ENCODE measurements around the gene SELENOS.
"Not testable (repeated sequence)": the region's sequence is repeated elsewhere in the genome, so short reads cannot be mapped to it uniquely, and the experiment has no call there.

SELENOS gene

DNA sequence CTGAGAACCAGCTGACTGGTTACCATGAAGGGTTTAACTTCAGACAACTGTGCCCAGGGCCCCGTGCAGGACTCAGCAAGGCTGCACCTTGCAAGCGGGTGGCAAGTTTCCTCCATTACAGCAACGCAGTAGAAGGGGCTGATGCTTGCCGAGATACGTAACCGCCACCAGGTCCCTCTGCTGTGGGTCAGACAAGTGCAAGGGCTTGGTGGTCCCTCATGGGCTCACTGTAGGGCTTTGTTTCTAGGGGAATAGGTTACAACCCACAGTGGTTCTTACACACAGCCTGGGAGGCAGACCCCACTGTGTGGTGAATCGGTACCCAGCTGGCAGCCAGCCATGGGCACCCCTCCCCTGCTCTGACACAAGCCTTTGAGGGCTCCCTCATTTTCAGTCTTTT, 33.2 kb upstream of the SELENOS start:
- in situ Hi-C loops (cut with HindIII; ENCODE audit: low sequenced_read_pairs), result loop anchor here (10.0 kb wide), 1 partner anchor 354 kb away; no protein-coding TSS in a partner anchor

DNA sequence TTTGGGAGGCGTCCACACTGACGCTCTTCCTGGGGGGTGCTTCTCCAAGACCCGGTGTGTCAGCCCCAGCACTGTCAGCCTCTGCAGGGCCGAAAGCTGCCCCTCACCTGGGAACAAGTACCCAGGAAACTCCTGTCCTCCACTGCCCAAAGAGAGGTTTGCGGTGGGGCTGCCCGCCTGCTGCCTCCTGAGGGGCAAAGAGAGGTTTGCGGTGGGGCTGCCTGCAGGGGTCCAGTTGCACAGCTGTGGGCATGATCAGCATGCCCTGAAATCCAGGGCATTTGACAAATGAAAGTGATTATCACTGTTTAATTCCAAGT, 32.8 kb upstream of the SELENOS start:
- in situ Hi-C loops (cut with HindIII; ENCODE audit: low sequenced_read_pairs), result loop anchor here (10.0 kb wide), 1 partner anchor 355 kb away; no protein-coding TSS in a partner anchor

DNA sequence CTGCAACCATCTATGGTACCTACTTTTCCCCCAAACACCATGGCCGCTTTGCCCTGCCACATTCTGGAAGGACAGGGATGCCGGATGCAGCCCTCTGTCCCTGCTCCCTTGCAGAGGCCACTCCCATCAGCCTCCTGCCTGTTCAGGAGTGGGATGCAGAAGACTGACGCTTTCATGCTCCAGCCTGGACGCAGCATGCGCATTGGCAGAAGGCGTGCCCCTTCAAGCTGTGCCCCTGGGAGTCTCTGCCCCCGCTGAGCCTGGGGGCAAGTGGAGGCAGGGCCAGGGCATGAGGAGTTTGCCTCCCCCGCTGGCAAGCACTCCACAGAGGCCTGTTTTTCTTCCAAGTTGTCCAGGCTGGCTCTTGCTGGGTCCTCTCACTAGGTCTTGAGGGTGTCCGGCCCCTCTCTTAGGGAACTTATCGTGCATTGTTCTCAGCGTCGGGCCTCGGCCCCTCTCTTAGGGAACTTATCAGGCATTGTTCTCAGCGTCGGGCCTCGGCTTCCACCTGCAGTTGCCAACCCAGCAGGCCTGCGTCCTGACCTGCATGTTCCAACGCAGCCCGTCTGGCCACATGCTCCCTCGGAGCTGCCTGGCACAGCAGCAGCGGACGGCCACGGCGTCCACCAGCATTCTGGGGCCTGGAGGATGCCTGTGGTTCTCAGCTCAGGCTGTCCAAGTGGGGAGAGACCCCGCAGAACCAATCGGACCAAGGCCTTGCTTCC, 32.3 kb upstream of the SELENOS start:
- in situ Hi-C loops (cut with HindIII; ENCODE audit: low sequenced_read_pairs), result loop anchor here (10.0 kb wide), 1 partner anchor 355 kb away; no protein-coding TSS in a partner anchor

DNA sequence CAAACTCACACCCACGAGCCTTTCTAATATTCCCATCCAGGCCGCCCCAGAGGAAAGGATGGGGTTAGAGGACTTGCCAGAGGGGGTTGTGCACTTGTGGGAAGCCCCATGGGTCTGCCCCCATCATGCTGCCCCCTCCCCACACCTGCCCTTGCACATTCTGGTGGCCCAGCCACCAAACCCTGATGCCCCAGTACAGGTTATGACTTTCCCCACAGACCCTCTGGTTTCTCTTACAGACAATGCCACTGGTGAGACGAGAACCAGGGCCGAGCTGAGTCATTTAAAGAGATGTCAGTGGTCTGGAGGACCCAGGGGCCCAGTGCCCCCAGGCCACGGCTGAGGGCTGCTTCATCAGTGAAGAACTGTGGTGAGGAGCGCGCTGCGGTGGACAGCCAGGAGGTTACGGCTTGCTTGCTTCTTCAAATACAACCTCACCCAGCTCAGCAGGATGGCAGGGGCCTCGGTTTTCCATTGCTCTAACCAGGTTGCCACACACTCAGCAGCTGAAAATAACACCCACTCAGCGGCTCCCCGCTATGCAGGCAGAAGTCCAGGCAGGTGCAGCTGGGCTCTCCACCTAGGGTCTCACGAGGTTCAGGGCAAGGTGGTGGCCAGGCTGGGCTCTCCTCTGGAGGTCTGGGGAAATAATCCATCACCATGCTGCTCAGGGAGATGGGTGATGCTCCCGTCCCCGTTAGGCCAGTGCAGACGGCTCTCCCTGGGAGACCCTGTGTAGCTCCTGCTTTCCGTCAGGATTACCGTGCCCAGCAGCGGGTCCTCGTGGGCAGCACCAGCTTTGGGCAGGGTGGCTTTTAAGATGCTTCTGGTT, 31.5 kb upstream of the SELENOS start:
- in situ Hi-C loops (cut with HindIII; ENCODE audit: low sequenced_read_pairs), result no loop called here

DNA sequence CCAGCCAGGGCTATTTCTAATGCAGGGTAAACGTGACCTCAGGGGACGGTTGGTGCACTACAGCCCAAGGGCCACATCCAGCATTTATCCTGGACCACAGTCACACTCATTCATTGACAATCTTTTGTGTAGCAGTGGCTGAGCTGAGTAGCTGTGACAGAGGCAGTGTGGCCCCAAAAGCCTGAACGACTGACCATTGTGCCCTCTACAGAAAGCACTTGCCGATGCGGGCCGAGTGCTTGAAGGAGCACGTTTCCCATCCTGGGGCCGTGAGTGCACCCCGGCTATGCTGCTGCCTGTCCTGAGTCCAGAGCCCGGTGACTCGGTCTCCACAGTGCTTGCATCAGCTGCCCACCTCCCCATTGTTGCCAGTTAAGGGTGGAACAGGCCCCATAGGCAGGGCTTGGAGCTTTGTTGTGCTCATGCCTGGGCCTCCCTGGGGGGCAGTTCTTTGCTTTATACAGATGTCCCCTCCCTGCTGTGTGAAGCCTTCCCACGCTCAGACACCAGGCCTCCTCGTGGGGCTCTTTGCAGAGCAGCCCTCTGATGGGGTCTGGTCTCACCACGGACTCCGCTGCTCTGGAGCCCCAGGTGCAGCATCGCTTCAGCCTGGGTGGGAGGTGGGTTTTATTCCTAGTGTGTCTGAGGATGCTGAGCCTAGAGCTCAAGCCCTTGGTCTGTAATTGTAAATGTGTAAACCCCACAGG, 30.8 kb upstream of the SELENOS start:
- in situ Hi-C loops (cut with HindIII; ENCODE audit: low sequenced_read_pairs), result no loop called here

DNA sequence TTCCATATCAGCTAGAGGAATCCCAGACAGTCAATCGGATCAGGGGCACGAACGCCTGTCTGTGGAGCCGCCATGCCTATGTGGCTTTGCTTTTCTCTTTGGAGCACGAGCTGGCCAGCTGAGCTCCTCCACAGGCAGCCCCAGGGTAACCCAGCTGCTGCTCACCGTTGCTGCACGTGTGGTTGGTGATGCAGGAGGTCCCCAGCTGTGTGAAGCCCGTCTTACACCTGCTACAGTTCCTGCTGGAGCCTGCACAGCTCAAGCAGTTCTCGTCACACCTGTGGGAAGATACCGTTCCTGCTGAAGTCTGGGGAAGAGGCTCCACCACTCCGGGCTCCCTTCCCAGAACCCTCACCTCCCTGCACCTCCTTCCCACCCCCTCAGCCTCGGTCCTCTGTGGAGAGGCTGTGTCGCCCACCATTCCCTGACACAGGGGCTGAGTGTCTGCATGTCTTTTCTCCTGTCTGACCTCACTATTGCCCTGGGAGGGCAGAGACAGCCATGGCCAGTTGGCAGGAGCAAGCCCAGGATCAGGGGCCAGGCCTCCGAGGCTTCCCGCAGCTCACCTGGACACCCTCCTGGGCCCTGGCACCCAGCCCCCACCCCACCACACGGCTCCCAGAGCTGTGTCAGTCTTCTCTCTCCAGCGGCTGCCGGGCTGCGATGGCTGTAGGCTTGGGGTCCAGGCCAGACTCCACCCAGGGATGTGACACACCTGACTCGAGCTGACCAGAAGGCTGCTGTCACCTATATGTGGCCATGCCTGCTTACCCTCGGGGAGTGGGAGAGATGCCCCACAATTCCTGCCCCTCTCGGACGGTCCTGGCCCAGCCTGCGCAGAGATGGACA, 30.0 kb upstream of the SELENOS start:
- in situ Hi-C loops (cut with HindIII; ENCODE audit: low sequenced_read_pairs), result no loop called here

DNA sequence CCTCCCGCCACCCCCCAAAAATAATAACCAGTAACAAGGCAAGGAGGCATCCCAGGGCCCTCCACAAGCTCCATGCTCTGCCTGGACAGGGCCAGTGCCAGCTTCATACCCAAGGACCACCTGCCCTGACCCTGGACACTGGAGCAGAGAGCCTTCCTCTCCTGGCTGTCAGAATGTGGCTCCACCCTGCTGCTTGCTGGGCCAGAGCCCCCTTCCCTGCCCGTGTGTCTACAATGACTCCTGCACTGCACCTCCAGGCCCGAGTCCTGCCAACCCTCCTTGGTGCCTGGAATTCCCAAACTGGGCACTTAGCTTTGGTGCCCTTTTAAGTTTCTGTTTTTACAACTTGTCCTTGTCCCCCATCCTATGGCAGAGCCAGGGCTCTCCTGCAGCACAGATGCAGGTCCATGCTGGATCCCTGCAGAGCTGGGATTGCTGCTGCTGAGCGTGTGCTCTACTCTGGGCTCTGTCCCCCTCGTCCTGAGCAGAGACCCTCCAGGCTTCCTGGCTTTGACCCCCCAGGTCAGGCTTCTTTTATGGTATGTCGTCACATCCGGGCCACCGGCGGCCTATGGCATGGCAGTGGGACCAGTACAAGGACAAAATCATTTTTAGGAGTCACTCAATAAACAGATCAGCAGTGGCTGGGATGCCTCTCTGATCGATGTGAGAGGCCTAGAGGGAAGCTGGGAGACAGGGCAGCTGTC, 29.2 kb upstream of the SELENOS start:
- in situ Hi-C loops (cut with HindIII; ENCODE audit: low sequenced_read_pairs), result no loop called here

DNA sequence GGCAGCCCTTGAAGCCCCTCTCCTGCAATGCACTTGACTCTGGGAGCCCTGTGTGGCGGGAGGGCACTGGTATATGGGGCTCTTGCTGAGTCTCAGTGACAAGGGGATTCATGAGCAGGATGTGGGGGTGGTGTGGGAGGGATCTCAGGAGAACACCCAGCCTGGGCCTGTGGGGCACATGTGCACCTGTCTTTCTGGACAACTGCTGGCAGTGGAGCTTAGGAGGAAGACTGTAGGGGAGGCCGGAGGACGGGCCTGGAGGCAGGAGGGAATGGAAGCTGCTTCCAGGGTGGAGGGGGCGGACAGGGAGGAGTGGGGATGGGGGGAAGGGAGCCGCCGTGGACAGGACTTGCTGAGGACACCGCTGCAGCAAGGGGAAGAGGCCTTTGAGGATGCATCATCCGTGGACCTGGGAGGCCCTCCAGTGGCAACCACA, 28.6 kb upstream of the SELENOS start:
- in situ Hi-C loops (cut with HindIII; ENCODE audit: low sequenced_read_pairs), result no loop called here

DNA sequence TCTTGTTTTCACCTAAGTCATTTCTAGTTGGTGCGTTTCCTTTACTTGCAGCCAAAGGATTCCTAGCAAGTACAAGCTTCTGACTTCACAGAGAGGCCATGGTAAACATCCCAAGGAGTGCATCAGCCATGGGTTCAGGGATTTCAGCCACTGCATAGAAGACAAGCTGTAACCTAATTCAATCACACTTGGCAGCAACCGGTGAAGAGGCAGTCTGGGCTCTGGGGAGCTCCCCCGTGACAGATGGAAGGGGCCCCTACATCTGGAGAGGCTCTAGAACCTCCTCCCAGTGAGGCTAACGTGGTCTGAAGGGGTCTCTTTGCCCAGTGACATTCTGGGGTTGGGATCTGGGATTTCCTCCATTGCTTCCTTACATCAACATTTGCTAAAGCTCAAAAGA, 26.1 kb upstream of the SELENOS start:
- in situ Hi-C loops (cut with HindIII; ENCODE audit: low sequenced_read_pairs), result no loop called here

DNA sequence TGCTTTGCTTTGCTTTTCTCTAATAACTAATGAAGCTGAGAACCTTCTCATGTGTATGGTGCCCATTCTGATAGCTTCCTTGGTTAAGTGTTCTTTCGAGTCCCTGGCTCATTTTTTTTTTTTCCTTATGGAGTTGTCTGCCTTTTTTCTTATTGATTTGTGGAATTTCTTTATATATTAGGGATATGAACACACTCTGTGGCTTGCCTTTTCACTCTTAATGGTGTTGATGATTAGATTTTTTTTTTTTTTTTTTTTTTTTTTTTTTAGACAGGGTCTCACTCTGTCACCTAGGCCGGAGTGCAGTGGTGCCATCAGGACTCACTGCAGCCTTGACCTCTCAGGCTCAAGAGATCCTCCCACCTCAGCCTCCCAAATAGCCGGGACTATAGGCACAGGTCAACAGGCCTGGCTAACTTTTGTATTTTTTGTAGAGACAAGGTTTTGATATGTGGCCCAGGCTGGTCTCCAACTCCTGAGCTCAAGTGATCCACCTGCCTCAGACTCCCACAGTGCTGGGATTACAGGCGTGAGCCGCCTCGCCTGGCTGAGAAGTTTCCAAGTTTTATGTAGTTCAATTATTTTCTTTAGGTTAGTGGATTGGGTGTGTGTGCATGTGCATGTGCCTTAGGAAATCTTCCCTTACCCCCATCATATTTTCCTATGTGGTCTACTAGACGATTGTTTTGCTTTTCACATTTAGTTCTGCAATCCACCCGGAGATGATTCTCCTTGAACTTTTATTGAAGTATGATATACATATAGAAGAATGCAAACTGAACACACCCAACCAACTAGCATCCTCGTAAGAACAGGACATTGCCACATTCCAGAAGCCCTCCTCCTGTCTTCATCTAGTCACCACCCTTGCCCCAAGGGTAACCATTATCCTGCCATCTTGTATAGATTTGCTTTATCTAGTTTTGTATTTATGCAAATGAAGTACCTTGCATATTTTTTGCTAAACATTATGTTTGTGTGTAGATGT, 19.4 kb upstream of the SELENOS start:
- in situ Hi-C loops (cut with HindIII; ENCODE audit: low sequenced_read_pairs), result no loop called here

DNA sequence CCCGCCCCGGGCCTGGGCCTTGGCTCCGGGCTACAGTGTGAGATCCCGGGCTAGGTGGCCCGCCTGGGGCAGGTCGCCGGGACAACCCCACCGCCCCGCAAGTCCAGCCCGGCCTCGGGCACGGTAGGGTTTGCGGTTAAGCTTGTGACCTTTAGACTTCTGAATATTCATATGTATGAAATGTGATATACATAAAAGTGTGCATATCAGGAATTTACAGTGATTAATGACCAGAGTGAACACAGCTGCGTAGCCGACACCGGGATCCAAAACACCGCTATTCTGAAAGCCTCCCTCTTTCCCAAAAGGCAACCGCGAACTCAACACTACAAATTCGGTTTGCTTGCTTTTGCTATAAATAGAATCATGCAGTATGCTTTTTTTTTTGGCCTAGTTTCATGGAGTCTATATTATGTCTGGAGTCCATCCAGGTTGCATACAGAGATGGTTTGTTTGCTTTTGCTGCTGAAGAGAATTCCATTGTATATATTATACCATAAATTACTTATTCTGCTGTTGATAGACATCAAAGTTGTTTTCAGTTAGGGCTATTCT, 18.4 kb upstream of the SELENOS start:
- in situ Hi-C loops (cut with HindIII; ENCODE audit: low sequenced_read_pairs), result no loop called here

DNA sequence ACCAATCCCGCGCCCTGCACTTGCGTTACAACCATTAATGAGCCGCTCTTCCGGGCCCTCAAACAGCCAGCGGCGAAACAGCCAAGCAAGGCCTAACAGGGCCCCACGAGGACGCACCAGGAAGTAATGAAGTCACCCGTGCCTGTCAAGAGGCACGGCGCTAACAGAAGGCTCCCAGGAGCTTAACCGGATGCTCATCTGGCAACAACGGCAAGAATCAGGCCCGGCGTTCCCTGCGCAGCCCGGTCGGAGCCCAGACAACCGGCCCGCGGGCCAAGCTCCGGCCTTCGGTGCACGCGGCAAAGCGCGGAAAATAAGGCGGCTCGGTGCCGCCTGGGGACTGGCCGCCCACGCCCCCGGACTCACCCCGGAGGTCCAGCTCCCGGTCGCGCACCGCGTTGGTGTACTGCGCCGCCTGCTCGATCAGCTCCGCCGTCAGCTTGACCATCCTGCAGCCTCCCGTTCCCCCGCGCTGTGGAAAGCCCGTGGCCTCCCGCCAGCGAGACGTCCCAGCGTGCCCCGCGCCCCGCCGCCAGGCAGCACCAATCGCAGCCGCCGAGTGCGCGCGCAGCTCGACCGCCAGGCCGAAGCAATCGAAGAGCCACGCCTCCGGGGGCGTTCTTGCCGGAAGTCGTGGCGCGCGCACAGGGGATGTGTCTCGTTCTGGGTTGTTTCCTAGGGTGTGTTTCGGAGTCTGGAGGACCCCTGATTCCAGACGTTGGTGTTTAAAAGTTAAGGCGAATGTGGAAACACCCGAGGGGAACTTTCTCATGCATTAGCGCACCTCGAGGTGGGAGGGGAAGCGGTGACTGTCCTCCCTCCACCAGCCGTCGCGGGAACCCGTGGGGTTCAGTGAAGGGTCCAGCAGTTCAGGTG, 17.7 kb upstream of the SELENOS start, which contains the start of gene SNRPA1:
TSS of gene SNRPA1 (minus strand) at position 518 of the 876 bp plus-strand sequence. CDS start at position 448, 70 bp downstream.
- in situ Hi-C loops (cut with HindIII; ENCODE audit: low sequenced_read_pairs), result no loop called here

DNA sequence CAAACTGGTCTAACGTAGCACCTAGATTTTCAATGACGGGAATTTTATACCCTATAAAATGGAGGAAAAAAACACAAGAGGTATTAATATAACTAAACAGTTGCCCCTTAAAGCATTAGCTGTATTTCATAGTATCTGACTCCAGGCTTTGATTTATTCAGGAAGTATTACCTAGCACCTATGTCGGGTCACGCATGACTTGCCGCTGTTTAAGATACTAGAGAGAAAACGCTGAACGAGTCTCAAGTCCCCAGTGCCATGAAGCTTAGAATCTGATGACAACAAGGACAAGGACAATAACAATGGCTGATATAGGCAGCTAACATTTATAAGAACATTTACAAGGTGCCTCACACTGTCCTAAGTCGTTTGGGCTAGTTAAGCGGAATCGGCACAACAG, 15.8 kb upstream of the SELENOS start:
- in situ Hi-C loops (cut with HindIII; ENCODE audit: low sequenced_read_pairs), result no loop called here

DNA sequence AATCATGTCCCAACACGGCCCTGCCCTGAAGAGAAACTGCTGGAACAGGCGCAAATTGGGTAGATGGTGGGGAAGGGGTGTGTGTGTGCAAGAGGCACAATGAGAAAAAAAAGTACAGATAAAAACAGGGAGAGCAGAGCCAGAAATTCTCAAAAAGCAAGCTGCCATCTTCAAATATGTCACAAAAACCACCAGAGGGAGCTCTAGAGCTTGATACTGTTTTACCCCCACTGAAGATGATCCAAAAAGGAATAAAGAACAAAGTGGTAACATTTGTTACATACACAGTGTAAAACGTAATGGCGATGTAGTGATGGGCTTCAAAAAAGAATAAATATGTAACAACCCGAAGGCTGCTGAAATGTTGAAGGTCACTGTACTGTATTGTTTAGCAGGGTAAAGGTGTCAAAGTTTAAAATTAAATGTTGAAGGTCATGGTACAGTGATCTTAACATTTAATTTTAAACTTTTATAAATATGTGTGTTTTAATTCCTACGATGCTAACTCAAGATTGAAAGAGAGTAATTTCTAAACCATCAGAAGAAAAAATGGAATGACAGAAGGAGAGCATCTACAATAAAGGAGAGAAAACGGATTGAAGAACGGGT, 11.7 kb upstream of the SELENOS start:
- in situ Hi-C loops (cut with HindIII; ENCODE audit: low sequenced_read_pairs), result no loop called here

DNA sequence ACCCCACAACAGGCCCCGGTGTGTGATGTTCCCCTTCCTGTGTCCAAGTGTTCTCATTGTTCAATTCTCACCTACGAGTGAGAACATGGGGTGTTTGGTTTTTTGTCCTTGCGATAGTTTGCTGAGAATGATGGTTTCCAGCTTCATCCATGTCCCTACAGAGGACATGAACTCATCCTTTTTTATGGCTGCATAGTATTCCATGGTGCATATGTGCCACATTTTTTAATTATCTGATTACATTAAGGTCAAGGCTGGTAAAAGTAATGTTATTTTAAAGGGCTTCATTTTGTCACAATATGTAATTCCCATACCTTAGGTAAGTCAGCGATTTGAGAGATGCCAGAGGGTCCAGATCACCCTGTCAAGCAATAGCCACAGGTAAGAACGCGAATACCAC, 10.1 kb upstream of the SELENOS start:
- in situ Hi-C loops (cut with HindIII; ENCODE audit: low sequenced_read_pairs), result not testable (repeated sequence)

DNA sequence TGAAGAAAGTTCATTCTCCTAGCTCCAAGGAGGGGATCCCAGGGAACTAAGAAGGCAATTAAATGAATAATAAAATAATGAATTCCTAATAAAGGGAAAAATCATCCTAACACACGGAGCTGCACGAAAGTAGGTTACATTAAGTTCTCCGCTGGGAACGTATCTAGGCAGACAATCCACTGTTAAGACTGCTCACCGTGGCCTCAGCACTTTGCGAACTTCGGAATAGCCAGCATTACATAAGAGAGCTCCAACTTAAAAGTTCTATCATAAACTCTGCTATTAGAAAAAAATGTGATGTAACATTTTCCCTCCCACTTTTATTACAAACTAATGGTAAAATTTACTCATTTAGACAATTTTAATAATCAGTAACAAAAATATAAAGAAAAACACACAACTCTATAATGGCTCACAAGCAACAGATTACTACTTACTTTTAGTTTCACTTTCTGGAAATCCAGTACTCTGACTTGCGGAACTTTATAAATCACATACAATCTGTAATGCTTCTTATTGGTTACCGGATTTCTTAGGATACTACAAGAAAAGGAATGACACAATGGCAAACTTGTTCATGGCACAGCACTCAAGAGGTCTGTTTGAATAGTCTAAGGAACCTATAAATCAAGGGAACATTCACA, 9.3 kb upstream of the SELENOS start:
- in situ Hi-C loops (cut with HindIII; ENCODE audit: low sequenced_read_pairs), result no loop called here

DNA sequence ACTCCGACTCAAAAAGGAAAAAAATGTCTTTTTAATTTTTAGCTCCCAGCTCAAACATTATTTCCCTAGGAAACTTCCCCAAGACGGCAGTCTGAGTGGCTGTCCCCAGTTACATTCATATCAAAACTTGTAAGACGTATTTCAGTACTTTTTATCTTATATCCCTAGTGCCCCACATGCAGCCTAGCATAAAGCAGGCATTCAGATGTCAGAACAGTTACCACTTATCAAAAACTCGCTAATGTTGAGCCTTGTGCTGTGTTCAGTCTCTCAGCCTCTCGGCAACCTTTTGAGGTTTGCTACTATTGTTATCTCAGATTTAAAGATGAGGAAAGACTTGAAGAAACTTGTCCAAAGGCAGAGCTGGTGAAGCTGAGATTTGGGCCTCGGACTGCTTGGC, 6.6 kb upstream of the SELENOS start:
- in situ Hi-C loops (cut with HindIII; ENCODE audit: low sequenced_read_pairs), result no loop called here
